IPS-NIHi11 (cell line): ENCODE data around the gene OR10K2.
"Not testable (repeated sequence)": the region's sequence is repeated elsewhere in the genome, so short reads cannot be mapped to it uniquely, and the experiment has no call there.

ENCODE experiments used
- DNase-seq: peaks from one replicate; pipeline ENCODE4 v3.0.0; 2012; ENCODE audit warnings: mixed read lengths, low spot score

The OR10K2 gene, protein sequence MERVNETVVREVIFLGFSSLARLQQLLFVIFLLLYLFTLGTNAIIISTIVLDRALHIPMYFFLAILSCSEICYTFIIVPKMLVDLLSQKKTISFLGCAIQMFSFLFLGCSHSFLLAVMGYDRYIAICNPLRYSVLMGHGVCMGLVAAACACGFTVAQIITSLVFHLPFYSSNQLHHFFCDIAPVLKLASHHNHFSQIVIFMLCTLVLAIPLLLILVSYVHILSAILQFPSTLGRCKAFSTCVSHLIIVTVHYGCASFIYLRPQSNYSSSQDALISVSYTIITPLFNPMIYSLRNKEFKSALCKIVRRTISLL

DNA sequence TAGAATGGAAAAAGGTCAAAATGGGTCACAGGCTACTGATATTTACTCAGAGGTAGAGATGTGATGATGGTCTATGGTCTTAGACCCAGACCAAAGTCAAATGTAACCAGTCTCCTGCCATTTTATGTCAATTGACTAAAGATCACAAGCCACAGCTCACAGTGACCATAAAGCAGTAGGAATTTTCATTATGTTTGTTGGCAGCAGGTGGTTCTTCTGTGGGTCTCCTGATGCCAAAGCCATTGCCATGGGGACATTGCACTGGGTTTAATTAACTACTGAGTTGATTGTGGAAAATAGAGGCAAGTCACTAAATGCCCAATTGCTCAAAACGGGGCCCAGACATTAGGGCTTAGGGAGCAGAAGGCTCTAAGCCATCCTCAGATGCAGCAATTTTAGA, at the start of gene OR10K2:
Gene OR10K2 (minus strand): TSS at position 101 of the 400 bp plus-strand sequence. CDS start 5,371 bp downstream, outside the sequence.
- no peak for DNase-seq

DNA sequence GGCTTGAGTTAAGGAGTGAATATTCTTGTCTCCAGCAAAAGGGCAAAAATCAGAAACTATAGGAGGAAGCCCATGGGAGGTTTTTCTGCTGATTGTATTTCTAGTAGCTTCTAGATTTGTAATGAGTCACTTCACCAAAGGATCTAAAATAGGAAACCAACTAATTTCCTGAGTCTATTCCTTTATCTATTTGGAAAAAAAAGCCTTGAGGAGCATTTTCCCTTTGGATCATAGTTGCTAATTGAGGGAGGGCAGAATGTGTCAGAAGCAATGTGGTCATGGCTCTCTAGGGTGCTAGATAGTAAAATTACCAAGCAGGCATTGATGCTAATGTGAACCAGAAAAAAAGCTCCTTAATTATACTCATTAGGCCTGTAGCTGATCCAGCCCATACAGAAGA, 45.9 kb upstream of the OR10K2 start, which contains the start of gene OR10R2:
Gene OR10R2 (plus strand): TSS at position 301 of the 400 bp plus-strand sequence. CDS start 106 bp downstream, outside the sequence.
- no peak for DNase-seq

DNA sequence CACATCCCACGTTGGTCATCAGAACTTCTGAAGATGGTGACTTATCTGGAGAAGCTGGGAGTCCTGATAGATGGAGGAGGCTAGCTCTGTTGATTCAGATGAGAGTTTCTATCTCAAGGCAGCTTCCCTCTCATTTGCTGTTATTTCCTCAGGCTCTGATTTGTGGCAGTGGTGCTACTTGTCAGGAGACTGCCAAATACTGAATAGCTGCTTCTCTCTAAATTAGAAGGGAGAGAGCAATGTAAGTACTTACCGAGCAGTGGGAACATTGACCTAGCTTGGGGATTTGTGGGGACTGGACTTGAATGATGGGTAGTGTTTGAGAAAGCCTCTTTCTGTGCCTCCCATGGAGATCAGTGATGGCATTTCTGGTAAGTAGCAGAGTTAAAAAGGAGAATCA, 35.5 kb upstream of the OR10K2 start, which contains the start of gene OR10K1:
Gene OR10K1 (plus strand): TSS at position 301 of the 400 bp plus-strand sequence. CDS start 3,728 bp downstream, outside the sequence.
- DNase-seq = no peak

DNA sequence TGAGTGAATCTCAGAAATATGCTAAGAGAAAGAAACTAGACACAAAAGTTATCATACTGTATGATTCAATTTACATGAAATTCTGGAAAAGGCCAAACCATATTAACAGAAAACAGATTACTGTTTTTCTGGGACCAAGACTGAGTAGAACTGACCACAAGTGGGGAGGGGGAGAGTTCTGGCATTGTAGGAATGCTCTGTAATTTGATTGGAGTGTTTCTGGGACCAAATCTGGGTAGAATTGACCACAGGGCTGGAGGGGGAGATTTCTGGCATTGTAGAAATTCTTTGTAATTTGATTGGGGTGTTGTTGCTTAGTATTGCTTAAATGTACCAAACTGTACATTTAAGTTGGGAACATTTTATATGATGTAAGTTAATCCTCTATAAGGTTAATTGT, 32.2 kb upstream of the OR10K2 start:
- no peak for DNase-seq

DNA sequence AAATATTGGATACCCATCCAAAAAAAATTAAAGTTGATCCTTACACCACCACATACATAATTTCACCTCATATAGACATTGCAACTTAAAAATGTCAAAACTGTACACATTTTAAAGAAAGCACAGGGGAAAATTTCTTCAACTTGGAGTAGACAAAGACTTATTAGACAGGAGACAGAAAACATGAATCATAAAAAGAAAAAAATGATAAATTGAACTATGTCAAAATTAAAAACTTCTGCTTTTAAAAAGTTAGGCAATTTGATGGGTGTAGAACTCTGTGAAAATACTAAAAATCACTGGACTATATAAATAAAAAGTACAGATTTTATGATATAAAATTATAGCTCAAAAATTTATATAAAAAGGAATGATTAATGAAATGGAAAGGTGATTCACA, 31.2 kb upstream of the OR10K2 start:
- no peak for DNase-seq

DNA sequence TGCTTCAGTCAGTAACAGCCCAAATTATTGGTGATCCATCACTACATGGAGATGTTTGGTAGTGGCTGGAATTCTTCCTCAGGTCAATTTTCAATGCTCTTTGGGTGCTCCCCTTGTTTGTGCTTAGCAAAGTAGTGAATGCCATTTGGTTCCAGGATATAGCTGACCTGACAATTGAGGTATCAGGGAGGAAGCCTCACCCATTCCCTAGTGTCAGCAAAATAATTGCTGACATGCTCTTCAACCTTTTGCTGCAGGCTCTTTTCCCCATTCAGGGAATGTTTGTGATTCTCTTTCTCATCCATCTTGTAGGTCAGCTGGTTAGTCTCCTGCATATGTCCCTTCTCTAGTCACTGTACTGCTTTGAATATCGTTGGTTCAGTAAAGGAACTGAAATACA, 28.5 kb upstream of the OR10K2 start:
- no peak for DNase-seq

DNA sequence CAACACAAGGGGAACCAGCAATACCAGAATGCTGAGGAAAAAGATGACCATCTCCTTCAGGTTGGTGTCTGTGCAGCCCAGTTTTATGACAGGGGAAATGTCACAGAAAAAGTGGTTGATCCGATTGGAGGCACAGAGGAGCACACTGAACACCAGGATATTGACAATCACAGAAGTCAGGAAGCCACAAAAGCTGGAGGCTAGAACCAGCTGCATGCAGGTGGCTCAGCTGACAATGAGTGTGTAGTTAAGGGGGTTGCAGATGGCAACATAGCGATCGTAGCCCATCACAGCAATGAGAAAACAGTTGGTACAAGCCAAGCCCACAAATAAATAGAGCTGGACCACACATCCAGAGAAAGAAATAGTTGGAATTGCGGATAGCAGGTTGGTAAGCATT, 19.3 kb upstream of the OR10K2 start:
- no peak for DNase-seq

DNA sequence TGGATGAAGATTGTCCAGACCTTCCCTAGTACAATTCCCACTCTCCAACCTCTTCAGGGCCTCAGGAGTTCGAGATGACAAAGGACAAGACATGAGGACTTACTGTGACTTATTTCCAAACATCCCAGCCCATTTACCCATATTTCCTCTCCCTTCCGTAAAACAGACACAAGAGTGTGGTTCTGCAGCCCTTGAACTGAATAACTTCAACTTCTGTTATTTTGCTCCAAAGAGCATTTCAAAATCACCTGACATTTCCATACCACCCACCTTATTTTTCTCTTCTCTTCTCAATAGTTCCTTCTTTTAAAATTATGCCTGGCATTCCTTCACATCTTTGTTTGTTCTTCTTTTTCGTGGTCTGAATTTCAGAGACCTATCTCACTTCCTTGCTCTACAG, 8.7 kb upstream of the OR10K2 start:
- no peak for DNase-seq

DNA sequence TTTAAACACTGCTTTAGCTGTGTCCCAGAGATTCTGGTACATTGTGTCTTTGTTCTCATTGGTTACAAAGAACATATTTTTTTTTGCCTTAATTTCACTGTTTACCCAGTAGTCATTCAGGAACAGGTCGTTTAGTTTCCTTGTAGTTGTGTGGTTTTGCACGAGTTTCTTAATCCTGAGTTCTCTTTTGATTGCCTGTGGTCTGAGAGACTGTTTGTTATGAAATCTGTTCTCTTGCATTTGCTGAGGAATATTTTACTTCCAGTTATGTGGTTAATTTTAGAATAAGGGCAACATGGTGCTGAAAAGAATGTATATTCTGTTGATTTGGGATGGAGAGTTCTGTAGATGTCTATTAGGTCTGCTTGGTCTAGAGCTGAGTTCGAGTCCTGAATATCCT, 4.1 kb upstream of the OR10K2 start:
- DNase-seq = not testable (repeated sequence)

DNA sequence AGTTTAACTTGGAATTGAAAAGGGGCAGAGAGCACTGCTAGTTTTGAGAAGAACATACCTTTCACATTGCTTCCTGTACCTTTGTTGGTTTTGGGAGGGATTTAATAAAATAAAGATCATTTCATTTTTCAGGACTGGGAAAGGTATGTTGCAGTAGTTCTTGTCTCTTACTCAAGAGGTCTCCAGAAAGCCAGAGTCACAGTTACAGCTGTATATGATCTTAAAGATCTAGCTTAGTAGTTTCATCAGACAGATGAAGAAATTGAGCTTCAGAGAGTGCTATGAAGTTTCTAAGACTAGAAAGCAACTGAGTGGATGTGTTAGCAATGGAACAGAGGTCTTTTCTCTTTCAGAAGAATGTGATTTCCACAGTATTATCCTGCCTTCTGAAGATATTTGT, 1.0 kb downstream of the OR10K2 start:
- no peak for DNase-seq

DNA sequence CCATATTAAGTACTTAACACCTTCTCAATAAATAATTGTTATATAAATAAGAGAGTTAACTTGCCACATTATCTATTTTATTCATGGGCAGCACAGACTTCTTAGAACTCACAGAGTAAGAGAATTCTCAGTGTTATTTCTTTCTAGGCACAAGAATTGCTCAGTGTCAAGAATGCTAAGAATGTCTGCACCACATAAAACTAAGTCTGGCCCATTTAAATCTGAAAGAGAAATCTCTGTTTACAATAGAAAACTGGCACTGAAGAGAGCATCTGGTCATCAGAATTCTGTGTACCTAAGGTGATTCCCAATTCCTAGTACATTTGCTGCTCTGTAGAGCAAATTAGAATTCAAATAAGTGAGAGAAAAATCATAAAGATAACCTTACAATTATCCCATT, 3.8 kb downstream of the OR10K2 start:
- peak; percentile 8 for DNase-seq

DNA sequence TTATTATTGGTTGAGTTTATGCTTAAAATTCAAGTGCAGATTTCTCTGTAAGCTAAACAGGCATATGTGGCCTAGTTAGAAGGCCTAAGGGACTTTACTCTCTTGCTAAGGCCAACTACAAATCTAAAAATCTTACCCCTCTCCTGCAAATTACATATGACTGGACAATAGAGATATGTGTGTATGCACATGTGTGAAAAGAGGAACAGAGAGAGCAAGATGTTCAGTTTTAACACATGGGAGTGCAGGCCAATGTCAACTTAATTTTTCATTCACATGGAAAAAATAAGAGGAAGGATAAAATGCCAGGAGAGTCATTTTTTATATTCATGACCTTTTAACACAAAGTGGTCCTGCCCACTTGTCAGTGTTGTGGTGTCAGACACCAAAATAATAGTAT, 8.5 kb downstream of the OR10K2 start:
- DNase-seq = no peak

DNA sequence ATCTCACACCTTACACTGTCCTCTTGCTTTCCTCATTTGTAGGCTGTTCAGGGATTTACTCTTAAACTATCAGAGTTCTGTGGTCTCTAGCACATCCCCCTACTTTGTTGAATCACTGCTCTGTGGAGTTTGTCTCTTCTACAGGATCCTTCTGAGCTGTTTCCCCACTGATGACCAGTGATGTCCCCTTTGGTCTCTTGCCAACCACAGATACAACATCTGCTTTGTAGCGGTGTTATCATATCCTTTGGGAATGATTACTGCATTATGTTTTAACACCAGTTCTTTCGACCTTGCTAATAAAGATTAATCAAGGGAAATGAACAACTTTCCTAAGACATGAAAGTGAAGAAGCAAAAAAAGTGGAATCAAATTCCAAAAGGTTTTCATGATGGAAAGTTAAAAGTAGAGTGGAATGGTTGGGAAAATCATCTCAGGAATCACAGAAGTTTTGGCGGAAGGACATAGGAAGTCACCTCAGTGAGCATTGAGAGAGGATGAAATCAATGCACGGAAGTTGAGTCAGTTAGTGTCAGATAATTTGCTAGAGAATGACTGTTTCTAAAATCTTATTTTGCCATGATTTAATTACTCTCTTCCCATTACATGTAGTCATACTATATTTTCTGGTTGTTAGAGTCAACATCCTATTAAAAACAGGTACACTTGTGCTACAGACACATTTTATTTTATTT, 11.2 kb downstream of the OR10K2 start:
- DNase-seq = no peak

DNA sequence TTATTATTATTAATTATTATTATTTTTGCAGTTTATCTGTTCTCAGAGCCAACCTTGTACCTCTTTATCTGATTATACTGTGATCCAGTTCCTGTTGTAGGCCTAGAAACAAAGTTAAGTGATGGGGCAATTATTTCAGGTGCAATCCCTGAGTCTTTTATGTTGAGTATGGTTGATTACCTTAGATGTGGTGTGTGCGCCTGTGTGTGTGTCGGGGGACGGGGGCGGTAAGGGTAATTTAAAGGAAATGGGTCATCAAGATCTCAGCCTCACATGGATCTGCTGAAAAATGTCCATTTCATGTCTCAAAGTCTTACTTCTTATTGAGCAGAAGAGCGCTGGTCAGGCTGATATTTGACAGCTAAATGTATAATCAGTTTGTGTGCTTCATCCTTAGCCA, 18.9 kb downstream of the OR10K2 start:
- no peak for DNase-seq

DNA sequence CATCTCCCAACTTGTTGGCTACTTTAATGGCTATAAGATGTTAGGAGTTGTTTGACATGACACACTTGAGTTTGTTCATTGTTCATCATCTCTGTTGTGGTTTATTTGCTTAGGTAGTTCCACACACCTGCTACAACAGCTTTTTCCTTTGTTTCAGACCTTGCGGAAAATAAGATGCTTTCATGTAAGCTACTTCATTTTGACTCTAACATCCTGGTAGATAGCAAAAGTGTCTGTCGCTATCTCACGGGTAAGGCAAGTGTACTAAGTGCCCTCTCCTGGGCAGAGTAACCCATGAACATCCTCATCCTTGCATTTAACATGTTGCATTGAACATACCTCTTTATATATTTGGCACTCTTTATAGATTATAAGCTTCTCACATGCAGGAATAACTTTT, 25.2 kb downstream of the OR10K2 start:
- DNase-seq = no peak

DNA sequence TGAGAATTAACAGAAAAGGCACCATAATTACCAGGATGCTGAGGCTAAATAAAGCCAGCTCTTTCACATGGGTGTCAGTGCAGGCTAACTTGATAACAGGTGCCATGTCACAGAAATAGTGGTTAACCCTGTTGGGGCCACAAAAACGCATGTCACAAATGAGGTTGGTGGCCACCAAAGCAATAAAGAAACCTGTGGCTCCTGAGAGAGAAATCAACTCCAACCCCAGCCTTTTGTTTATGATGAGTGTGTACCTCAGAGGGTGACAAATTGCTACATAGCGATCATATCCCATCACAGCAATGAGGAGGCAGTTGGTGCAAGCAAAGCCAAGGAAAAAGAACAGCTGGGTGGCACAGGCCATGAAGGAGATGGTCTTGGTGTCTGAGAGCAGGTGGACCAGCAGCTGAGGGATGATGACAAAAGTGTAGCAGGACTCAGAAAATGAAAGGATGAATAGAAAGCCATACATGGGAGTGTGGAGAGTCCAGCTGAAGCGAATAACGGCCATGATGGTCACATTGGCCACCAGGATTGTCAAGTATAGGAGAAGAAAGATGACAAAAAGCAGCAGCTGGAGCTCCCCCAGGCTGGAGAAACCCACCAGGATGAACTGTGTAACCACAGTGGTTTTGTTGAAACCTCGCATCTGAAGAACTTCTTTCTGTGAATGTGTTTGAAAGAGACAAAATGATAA, 27.1 kb downstream of the OR10K2 start, which contains the start of gene OR10T2:
Gene OR10T2 (minus strand): TSS at position 649 of the 697 bp plus-strand sequence. CDS start 0 bp downstream, at position 649.
- DNase-seq = no peak

DNA sequence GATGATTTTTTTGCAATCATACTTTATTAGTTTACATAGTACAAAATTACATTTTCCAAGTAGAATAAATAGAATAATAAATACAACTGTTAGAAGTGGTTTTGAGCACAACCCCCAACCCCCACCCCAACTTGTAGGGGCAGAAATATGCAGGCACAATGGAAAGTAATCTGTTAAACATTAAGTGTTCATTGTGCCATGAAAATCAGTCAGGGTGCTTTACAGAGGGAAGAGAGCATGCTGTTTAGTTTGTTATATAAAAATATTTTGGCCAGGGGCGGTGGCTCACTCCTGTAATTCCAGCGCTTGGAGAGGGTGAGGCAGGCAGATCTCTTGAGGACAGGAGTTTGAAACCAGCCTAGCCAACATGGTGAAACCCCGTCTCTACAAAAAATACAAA, 29.4 kb downstream of the OR10K2 start:
- DNase-seq = no peak

DNA sequence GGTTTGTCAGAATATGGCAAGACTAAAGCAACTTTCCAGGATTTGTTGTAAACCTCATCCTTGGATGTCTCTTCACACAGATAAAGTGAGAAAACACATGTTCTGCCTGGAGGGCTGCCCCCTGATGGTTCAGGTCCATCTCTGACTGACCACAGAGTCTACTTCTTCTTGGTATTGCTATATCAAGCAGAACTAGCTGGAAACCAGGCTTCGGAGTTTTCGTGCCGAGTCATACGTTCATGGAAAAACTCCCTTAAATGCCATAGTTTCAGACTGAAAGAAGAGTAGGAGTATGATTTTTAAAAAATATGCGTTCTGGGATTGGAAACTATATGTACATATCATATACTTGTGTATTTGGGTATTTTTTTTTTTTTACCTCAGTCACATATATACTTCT, 32.6 kb downstream of the OR10K2 start:
- no peak for DNase-seq

DNA sequence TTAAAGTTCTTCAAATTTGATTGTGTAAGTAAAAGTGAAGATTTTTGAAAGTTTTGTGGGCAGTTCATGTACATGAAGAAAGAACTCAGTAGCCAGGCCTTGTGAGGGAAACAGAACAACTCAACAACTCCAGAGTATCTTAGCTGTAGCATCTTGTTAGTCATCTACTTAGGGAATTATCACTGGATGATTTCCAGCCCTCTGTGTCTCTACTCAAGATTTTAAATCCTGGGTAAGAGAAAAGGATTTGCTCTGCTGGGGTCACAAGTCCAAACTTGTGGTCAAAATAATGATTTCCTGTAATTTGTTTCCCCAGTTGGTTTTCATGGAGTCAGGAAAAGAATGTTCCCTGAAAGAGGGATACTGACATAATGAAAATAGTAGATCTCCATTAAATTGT, 34.9 kb downstream of the OR10K2 start:
- no peak for DNase-seq

DNA sequence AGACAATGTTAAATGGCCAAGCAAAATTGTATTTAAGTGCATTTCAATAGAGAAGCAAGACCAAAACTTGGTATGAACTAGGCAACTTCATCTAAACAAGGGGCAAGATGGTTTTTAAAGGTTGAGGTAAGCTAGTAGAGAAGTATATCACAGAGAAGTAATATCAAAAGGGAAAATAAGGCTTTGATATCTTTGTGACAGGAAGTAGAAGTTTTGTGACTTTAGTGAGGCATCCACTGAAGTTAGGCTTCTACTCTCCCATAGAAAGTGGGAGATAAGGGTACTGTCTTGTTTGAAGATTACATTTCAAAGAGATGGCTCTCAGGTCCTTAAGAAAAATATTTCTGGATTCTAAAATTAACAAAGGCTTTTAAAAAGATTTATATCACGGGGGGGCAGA, 35.7 kb downstream of the OR10K2 start:
- no peak for DNase-seq

DNA sequence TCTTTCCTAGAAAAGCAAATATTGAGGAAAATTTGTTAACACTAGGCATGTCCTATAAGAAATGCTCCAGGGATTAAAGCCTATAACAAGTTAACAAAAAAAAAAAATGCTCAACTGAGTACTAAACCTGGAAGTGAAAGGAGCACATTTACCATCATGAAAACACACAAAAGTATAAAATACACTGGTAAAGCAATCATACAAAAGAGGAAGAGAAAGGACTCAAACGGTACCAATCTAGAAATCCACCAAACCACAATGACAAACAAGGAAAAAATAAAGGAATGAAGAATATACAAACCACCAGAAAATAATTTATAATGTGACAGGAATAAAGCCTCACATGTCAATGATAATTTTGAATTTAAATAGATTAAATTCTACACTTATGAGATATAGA, 51.2 kb downstream of the OR10K2 start:
- DNase-seq = no peak

DNA sequence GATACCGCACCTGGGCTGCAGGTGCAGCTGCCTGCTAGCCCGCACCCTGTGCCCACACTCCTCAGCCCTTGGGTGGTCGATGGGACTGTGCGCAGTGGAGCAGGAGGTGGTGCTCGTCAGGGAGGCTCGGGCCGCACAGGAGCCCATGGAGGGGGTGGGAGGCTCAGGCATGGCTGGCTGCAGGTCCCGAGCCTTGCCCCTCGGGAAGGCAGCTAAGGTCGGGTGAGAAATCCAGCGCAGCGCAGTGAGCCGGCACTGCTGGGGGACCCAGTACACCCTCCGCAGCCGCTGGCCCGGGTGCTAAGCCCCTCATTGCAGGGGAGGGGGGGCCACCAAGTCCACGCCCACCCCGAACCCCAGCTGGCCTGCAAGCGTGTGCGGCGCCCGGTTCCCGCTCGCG, 51.9 kb downstream of the OR10K2 start:
- not testable (repeated sequence) for DNase-seq
